Mononuclear cell (primary cell): ENCODE data around the gene DLGAP1. TPM values are rescaled to one million over a fixed set of nuclear protein-coding genes. Genes with fewer than 3 reads are reported as not detected.

Experiments
- H3K27me3 ChIP-seq: 2 replicates; pipeline ENCODE4 v1.6.0; 2011; ENCODE audit warnings: low read length, control low read depth; ENCODE audit not compliant: insufficient read depth
- H3K4me1 ChIP-seq: 2 replicates; pipeline ENCODE4 v1.5.1; 2011; ENCODE audit warnings: mild to moderate bottlenecking, low read length, control low read depth; ENCODE audit not compliant: insufficient read depth
- H3K4me3 ChIP-seq: 2 replicates; pipeline ENCODE4 v1.5.1; 2011; ENCODE audit warnings: mild to moderate bottlenecking, low read length, moderate library complexity
- H3K9me3 ChIP-seq: 2 replicates; pipeline ENCODE4 v1.5.1; 2011; ENCODE audit warnings: low read depth, mild to moderate bottlenecking, control low read depth, low read length
- total RNA-seq: library from RNA; depleted of rRNA; stranded (reverse); fragments of >200 nt; gene quantifications from one replicate; pipeline ENCODE4 v1.2.3, GENCODE V29; 2012

The DLGAP1 gene
- total RNA-seq, 1 donor = 0.42 TPM

GRCh38 chr18:4412286-4412685, 42.8 kb downstream of the DLGAP1 start:
- Histone ChIP-seq H3K4me3 (no peak overlapping the region), H3K4me1 (no peaks in the 10 kb centered on the region), H3K27me3 (no peaks in the 10 kb centered on the region), H3K9me3 (no peaks in the 10 kb centered on the region)

DNA sequence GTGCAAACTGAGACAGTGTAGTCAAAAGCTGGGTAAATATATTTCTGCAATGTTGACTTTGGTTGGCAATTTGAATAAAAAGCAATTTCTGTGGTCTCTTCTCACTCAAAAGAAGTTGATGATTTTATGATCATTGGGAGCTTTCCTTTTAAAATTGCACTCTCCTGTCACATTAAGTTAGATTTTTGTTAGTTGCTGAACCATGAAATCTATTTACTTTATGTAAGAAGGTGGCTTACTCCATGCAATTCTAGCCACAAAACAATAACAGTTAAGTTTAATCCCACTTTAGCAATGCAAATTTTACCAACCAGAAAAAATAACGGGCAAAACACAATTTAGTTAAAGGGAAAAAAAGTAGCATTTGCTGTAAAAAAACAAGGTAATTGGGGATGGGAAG, 48.3 kb downstream of the DLGAP1 start:
- H3K4me1 ChIP-seq = no peaks in the 10 kb centered on the region
- no peak overlapping the region for H3K4me3 ChIP-seq
- H3K27me3 ChIP-seq = no peaks in the 10 kb centered on the region
- H3K9me3 ChIP-seq = no peaks in the 10 kb centered on the region

- no peaks in the 10 kb centered on the region for H3K9me3 ChIP-seq
- no peak overlapping the region for H3K4me3 ChIP-seq
- H3K4me1 ChIP-seq = no peaks in the 10 kb centered on the region
- no peaks in the 10 kb centered on the region for H3K27me3 ChIP-seq
Measured at GRCh38 chr18:4405965-4406364, 49.1 kb downstream of the DLGAP1 start.

- H3K9me3 ChIP-seq = no peaks in the 10 kb centered on the region
- H3K4me3 ChIP-seq = no peak overlapping the region
- no peaks in the 10 kb centered on the region for H3K4me1 ChIP-seq
Measured at GRCh38 chr18:4403836-4404235, 51.3 kb downstream of the DLGAP1 start.

GRCh38 chr18:4400911-4401310, 54.2 kb downstream of the DLGAP1 start:
- no peak overlapping the region for H3K4me3 ChIP-seq
- no peaks in the 10 kb centered on the region for H3K9me3 ChIP-seq
- H3K27me3 ChIP-seq = no peaks in the 10 kb centered on the region
- H3K4me1 ChIP-seq = no peaks in the 10 kb centered on the region

More at GRCh38 chr18:4403836-4404235, 51.3 kb downstream of the DLGAP1 start:
- no peaks in the 10 kb centered on the region for H3K27me3 ChIP-seq

DNA sequence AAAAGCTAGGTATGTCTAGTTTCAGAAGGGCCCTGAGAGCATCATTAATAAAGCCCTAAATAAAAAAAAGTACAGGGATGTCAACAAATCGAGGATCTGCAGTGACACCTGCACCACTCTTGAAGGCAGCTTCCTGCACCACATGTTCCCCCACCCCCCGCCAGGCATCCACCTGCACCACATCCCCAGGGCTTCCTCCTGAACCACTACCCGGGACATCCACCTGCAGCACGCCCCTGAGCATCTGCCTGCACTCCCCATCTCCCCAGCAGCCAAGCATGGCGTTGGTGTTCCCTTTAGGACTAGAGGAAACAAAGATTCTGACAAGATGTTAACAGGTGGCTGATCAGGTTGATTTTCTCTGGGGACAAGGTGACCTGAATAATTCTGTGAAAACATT, 55.2 kb downstream of the DLGAP1 start:
- H3K27me3 ChIP-seq = no peaks in the 10 kb centered on the region
- no peaks in the 10 kb centered on the region for H3K4me1 ChIP-seq
- H3K4me3 ChIP-seq = no peak overlapping the region
- no peaks in the 10 kb centered on the region for H3K9me3 ChIP-seq

DNA sequence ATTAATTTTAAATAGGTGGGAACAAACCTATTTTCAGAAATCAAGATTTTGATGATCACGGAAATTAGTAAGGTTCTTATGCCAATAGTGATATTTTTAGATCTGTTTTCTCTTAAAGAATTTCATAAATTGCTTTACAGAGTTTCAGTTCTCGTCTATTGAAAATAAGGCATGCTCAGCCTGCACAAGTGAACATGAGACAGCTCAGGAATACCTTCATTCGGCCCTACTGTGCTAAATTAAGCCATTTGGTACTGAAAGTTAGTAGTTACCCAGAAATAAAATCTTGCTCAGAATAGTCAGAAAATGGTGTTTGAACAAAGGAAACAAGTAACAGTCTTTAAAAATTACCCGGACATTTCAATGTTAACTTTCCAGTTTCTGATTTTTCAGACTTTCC, 60.4 kb downstream of the DLGAP1 start:
- no peaks in the 10 kb centered on the region for H3K27me3 ChIP-seq
- H3K9me3 ChIP-seq = peaks cover 6% of the 10 kb centered on the region
- no peak overlapping the region for H3K4me3 ChIP-seq
- H3K4me1 ChIP-seq = no peaks in the 10 kb centered on the region

GRCh38 chr18:4391859-4392258, 63.2 kb downstream of the DLGAP1 start:
- Histone ChIP-seq H3K27me3 (no peaks in the 10 kb centered on the region), H3K4me3 (no peak overlapping the region), H3K9me3 (peaks cover 6% of the 10 kb centered on the region), H3K4me1 (no peaks in the 10 kb centered on the region)

DNA sequence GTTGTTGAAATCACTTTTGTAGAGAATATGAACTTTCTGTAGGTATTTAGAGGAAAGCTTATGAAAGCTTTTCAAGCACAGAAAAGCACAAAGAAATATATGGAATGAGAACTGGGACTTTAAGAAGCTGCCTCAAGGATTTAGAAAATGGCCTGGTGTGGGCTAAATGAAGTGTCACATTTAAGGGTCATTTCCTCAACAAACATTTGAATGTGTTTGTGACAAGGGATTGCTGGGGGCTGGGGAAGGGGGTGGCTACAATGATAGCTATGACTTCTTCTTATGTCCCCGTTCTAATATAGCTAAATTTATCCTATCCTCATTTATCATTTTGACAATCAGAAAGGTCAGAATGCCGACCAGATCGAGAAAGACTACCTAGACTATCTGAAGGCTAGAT, 69.2 kb downstream of the DLGAP1 start:
- Histone ChIP-seq H3K4me3 (no peak overlapping the region), H3K27me3 (no peaks in the 10 kb centered on the region), H3K4me1 (no peaks in the 10 kb centered on the region), H3K9me3 (no peaks in the 10 kb centered on the region)

- H3K4me3 ChIP-seq = no peak overlapping the region
- H3K9me3 ChIP-seq = no peaks in the 10 kb centered on the region
- H3K27me3 ChIP-seq = no peaks in the 10 kb centered on the region
- H3K4me1 ChIP-seq = no peaks in the 10 kb centered on the region
Measured at GRCh38 chr18:4384932-4385331, 70.2 kb downstream of the DLGAP1 start.

- Histone ChIP-seq H3K4me1 (no peaks in the 10 kb centered on the region), H3K27me3 (no peaks in the 10 kb centered on the region), H3K9me3 (no peaks in the 10 kb centered on the region), H3K4me3 (no peak overlapping the region)
Measured at GRCh38 chr18:4374564-4374963, 80.5 kb downstream of the DLGAP1 start.

GRCh38 chr18:4369705-4370104, 85.4 kb downstream of the DLGAP1 start:
- no peaks in the 10 kb centered on the region for H3K4me1 ChIP-seq
- no peaks in the 10 kb centered on the region for H3K9me3 ChIP-seq
- H3K27me3 ChIP-seq = no peaks in the 10 kb centered on the region
- no peak overlapping the region for H3K4me3 ChIP-seq

- Histone ChIP-seq H3K27me3 (no peaks in the 10 kb centered on the region), H3K4me3 (no peak overlapping the region), H3K9me3 (peaks cover 18% of the 10 kb centered on the region), H3K4me1 (no peaks in the 10 kb centered on the region)
Measured at GRCh38 chr18:4360221-4360715, 94.8 kb downstream of the DLGAP1 start.

DNA sequence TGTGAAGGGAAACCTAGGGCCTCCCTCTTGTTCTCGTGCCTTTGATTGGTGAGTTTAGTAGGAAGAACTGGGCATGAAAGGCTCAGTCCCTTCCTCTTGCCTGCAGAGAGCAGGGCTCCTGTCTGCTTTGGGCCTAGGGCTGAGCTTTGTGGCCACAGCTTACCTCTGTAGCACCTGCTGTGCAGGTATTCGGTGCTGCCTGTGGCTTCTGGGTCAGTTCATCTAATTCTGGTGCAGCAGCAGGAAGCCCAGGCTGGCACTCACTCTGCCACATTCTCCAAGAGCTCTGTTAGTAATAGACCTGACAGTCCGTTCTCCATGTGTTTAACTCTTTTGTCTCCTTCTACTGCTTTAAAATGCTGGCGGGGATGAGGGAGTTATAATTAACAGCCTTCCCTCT, 96.5 kb downstream of the DLGAP1 start:
- Histone ChIP-seq H3K27me3 (no peaks in the 10 kb centered on the region), H3K9me3 (peaks cover 18% of the 10 kb centered on the region), H3K4me3 (no peak overlapping the region), H3K4me1 (no peaks in the 10 kb centered on the region)

DNA sequence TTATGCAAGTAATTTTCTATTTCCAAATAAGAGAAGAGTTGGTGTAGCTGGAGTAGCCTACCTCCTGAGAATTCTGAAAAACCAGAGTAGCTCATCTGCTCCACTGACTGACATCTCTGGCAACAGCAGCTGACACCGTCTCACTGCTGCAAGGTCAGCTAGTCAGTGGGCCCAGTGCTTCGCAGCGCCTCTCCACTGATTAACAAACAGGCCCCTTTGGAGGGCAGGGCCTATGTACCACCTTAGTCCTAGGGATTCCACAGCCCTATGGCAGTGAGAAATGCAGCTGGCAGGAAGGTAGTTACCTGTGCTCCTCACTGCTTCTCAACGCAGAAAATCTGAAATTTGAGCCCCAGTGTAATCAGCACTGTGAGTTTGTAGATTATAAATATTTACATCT, 97.5 kb downstream of the DLGAP1 start:
- no peaks in the 10 kb centered on the region for H3K4me1 ChIP-seq

GRCh38 chr18:4356929-4357328, 98.2 kb downstream of the DLGAP1 start:
- Histone ChIP-seq H3K27me3 (no peaks in the 10 kb centered on the region), H3K4me3 (no peak overlapping the region), H3K4me1 (no peaks in the 10 kb centered on the region), H3K9me3 (peaks cover 7% of the 10 kb centered on the region)

More for the DNA sequence above, 97.5 kb downstream of the DLGAP1 start:
- Histone ChIP-seq H3K27me3 (no peaks in the 10 kb centered on the region), H3K4me3 (no peak overlapping the region), H3K9me3 (peaks cover 14% of the 10 kb centered on the region)
